ENCODE results near the gene RMND5B. TPM values are rescaled to one million over a fixed set of nuclear protein-coding genes. Genes with fewer than 3 reads are reported as not detected.

RMND5B gene
- total and polyA plus RNA-seq, 2 donors (not counting 1 experiment from before 2014, with no cell fraction given), result 46.1 to 52.7 TPM

GRCh38 chr5:178085316-178085715 is 45.5 kb upstream of the RMND5B start:
- POLR2A ChIA-PET, result interaction anchor here (0.7 kb wide), 1 partner anchor 44 kb away, joined by 3 read pairs; no protein-coding TSS in a partner anchor
- TF ChIP-seq EZH2 (IDR thresholded peaks at IDR 0.05; ENCODE audit: borderline replicate concordance, insufficient read depth, low read depth, low read length, poor library complexity, severe bottlenecking) (no peak), CTCF (IDR thresholded peaks at IDR 0.05) (no peak)
- no peak overlapping the region for H3K27ac ChIP-seq (ENCODE audit: low read length in 2 of 2)
- Mint-ChIP-seq H3K9me3 (ENCODE audit: insufficient read depth) (no peaks in the 10 kb centered on the region), H3K27ac (no peak overlapping the region), H3K4me3 (no peak overlapping the region), H3K27me3 (peaks cover 26% of the 10 kb centered on the region), H3K4me1 (peaks cover 2% of the 10 kb centered on the region)
- CTCF ChIA-PET, result interaction anchor here (1.2 kb wide), 1 partner anchor 10 kb away, joined by 6 read pairs; no protein-coding TSS in a partner anchor
- no peak overlapping the region for H3K4me2 ChIP-seq (replicated peaks; ENCODE audit: low read depth, low read length, poor library complexity, severe bottlenecking)
- no peaks in the 10 kb centered on the region for H4K20me1 ChIP-seq (ENCODE audit: control insufficient read depth, insufficient read depth, low read length, poor library complexity, severe bottlenecking)
- no peak overlapping the region for H2AFZ ChIP-seq (ENCODE audit: insufficient read depth, low read depth, low read length, poor library complexity, severe bottlenecking)
- peaks cover 0 to 8% (median 0%) of the 10 kb centered on the region in 3 donors for H3K9me3 ChIP-seq (ENCODE audit: control extremely low read depth in 1 of 3, control insufficient read depth in 2 of 3, insufficient read depth in 1 of 3, low read length in 2 of 3)
- H3K36me3 ChIP-seq (replicated peaks in 1 of 2; ENCODE audit: control extremely low read depth in 1 of 2, control insufficient read depth in 1 of 2, extremely low read depth in 1 of 2, insufficient read depth in 2 of 2, low read length in 1 of 2), result no peaks in the 10 kb centered on the region
- H3K27me3 ChIP-seq (replicated peaks in 1 of 4; ENCODE audit: control extremely low read depth in 1 of 4, control insufficient read depth in 3 of 4, insufficient read depth in 4 of 4, low read length in 3 of 4), result peaks cover 0 to 8% (median 3%) of the 10 kb centered on the region in 4 experiments
- no peaks in the 10 kb centered on the region for H3K4me1 ChIP-seq (ENCODE audit: control insufficient read depth in 2 of 2, insufficient read depth in 2 of 2, low read length in 2 of 2)
- H3K4me3 ChIP-seq (ENCODE audit: control extremely low read depth in 1 of 5, extremely low read depth in 1 of 5, insufficient read depth in 1 of 5, low read depth in 2 of 5, low read length in 4 of 5), result no peak overlapping the region
- intact Hi-C loops (cut with micrococcal nuclease), result no loop called here
- ATAC-seq (ENCODE audit: low read depth) (no peak), DNase-seq (no peak)
- WGBS (ENCODE audit: insufficient coverage), result no CpG with 5 or more reads among the region's 6 CpGs
- no peaks in the 10 kb centered on the region for H3K79me2 ChIP-seq (ENCODE audit: control insufficient read depth, insufficient read depth, low read length)
- H3K9ac ChIP-seq (ENCODE audit: low read length), result no peak overlapping the region

- intact Hi-C loops (cut with micrococcal nuclease), result no loop called here
- no peak overlapping the region for H3K4me2 ChIP-seq (replicated peaks; ENCODE audit: low read depth, low read length, poor library complexity, severe bottlenecking)
Observed at GRCh38 chr5:178086266-178086665, 44.5 kb upstream of the RMND5B start.

More at GRCh38 chr5:178086266-178086665, 44.5 kb upstream of the RMND5B start:
- H3K36me3 ChIP-seq (replicated peaks in 1 of 2; ENCODE audit: control extremely low read depth in 1 of 2, control insufficient read depth in 1 of 2, extremely low read depth in 1 of 2, insufficient read depth in 2 of 2, low read length in 1 of 2), result no peaks in the 10 kb centered on the region
- CTCF ChIA-PET, result interaction anchor here (6.9 kb wide), 1 partner anchor 10 kb away, joined by 49 read pairs; no protein-coding TSS in a partner anchor
- no peak overlapping the region for H3K4me3 ChIP-seq (ENCODE audit: control extremely low read depth in 1 of 5, extremely low read depth in 1 of 5, insufficient read depth in 1 of 5, low read depth in 2 of 5, low read length in 4 of 5)
- no peak overlapping the region for H2AFZ ChIP-seq (ENCODE audit: insufficient read depth, low read depth, low read length, poor library complexity, severe bottlenecking)
- H3K4me1 ChIP-seq (ENCODE audit: control insufficient read depth in 2 of 2, insufficient read depth in 2 of 2, low read length in 2 of 2), result no peaks in the 10 kb centered on the region
- peaks cover 0 to 8% (median 3%) of the 10 kb centered on the region in 4 experiments for H3K27me3 ChIP-seq (replicated peaks in 1 of 4; ENCODE audit: control extremely low read depth in 1 of 4, control insufficient read depth in 3 of 4, insufficient read depth in 4 of 4, low read length in 3 of 4)
- DNase-seq, result no peak
- H3K9ac ChIP-seq (ENCODE audit: low read length), result no peak overlapping the region
- no peaks in the 10 kb centered on the region for H3K9me3 Mint-ChIP-seq (ENCODE audit: insufficient read depth)
- no peak for ATAC-seq (ENCODE audit: low read depth)
- no peak overlapping the region for H3K27ac Mint-ChIP-seq
- no peaks in the 10 kb centered on the region for H4K20me1 ChIP-seq (ENCODE audit: control insufficient read depth, insufficient read depth, low read length, poor library complexity, severe bottlenecking)
- no peak overlapping the region for H3K4me3 Mint-ChIP-seq
- H3K27ac ChIP-seq (ENCODE audit: low read length in 2 of 2), result no peak overlapping the region
- POLR2A ChIA-PET, result interaction anchor here (0.7 kb wide), 1 partner anchor 43 kb away, joined by 3 read pairs; no protein-coding TSS in a partner anchor
- peaks cover 2% of the 10 kb centered on the region for H3K4me1 Mint-ChIP-seq
- no peak for TF ChIP-seq EZH2 (IDR thresholded peaks at IDR 0.05; ENCODE audit: borderline replicate concordance, insufficient read depth, low read depth, low read length, poor library complexity, severe bottlenecking)
- no peak for TF ChIP-seq CTCF (IDR thresholded peaks at IDR 0.05)
- WGBS (ENCODE audit: insufficient coverage), result 64% methylated on average over 25 of the region's 25 CpGs
- H3K79me2 ChIP-seq (ENCODE audit: control insufficient read depth, insufficient read depth, low read length), result no peaks in the 10 kb centered on the region
- peaks cover 22% of the 10 kb centered on the region for H3K27me3 Mint-ChIP-seq
- H3K9me3 ChIP-seq (ENCODE audit: control extremely low read depth in 1 of 3, control insufficient read depth in 2 of 3, insufficient read depth in 1 of 3, low read length in 2 of 3), result peaks cover 0 to 11% (median 0%) of the 10 kb centered on the region in 3 donors
